Karpas-422 (cell line): ENCODE measurements around the gene DEDD. TPM values are rescaled to one million over a fixed set of nuclear protein-coding genes. Genes with fewer than 3 reads are reported as not detected.
A peak's percentile ranks its signal among the peaks of the same experiment; 100 is the strongest.

Source experiments
- DNase-seq: peaks from one replicate; pipeline ENCODE4 v3.0.0-alpha.2; 2015
- H2AFZ ChIP-seq: fragments of 200-600 bp; sonication (generic); 2 replicates; pipeline ENCODE4 v1.6.1; 2014; ENCODE audit warnings: antibody characterized with exemption, low read length, mixed read lengths
- H3K27ac ChIP-seq: fragments of 200-600 bp; sonication (generic); 2 replicates; pipeline ENCODE4 v1.5.1; 2014; ENCODE audit warnings: mild to moderate bottlenecking, low read length, moderate library complexity
- H3K27me3 ChIP-seq: fragments of 200-600 bp; sonication (generic); 2 replicates; pipeline ENCODE4 v1.6.1; 2014; ENCODE audit warnings: low read length, mixed read lengths
- H3K36me3 ChIP-seq: fragments of 200-600 bp; sonication (generic); 2 replicates; pipeline ENCODE4 v1.6.1; 2014; ENCODE audit warnings: low read length, mixed read lengths; ENCODE audit not compliant: insufficient read depth
- H3K4me1 ChIP-seq: fragments of 200-600 bp; sonication (generic); 2 replicates; pipeline ENCODE4 v1.6.1; 2014; ENCODE audit warnings: mild to moderate bottlenecking, low read length, mixed read lengths
- H3K4me2 ChIP-seq: fragments of 200-600 bp; sonication (generic); 2 replicates; pipeline ENCODE4 v1.6.1; 2014; ENCODE audit warnings: low read length, low read depth, mild to moderate bottlenecking; ENCODE audit not compliant: poor library complexity, severe bottlenecking
- H3K4me3 ChIP-seq: fragments of 200-600 bp; sonication (generic); 2 replicates; pipeline ENCODE4 v1.5.1; 2014; ENCODE audit warnings: mild to moderate bottlenecking, antibody characterized with exemption, low read length, mixed read lengths
- H3K79me2 ChIP-seq: fragments of 200-600 bp; sonication (generic); 2 replicates; pipeline ENCODE4 v1.6.1; 2014; ENCODE audit warnings: mild to moderate bottlenecking, low read length, mixed read lengths
- H3K9ac ChIP-seq: fragments of 200-600 bp; sonication (generic); 2 replicates; pipeline ENCODE4 v1.6.0; 2014; ENCODE audit warnings: low read length
- H3K9me2 ChIP-seq: fragments of 200-600 bp; sonication (generic), shearing (Covaris generic); replicated peaks from 2 replicates; pipeline ENCODE4 v1.6.0; 2014; ENCODE audit warnings: mild to moderate bottlenecking, low read length, moderate library complexity; ENCODE audit not compliant: insufficient read depth
- H3K9me3 ChIP-seq: fragments of 300-700, 200-600 bp; sonication (generic); 2 replicates; pipeline ENCODE4 v1.6.1; 2014; ENCODE audit warnings: low read length, mixed read lengths
- H4K20me1 ChIP-seq: fragments of 200-600 bp; sonication (generic); 2 replicates; pipeline ENCODE4 v1.6.1; 2014; ENCODE audit warnings: mild to moderate bottlenecking, antibody characterized with exemption, low read length, low read depth; ENCODE audit not compliant: insufficient read depth
- total RNA-seq: library from RNA; depleted of rRNA; stranded (reverse); fragments of >200 nt; shearing (Covaris generic); gene quantifications from 2 replicates; pipeline ENCODE4 v1.2.3, GENCODE V29; 2014; ENCODE audit warnings: low replicate concordance

Gene DEDD
- total RNA-seq, 1 experiment from 2014 or later: 25.6 TPM

DNA sequence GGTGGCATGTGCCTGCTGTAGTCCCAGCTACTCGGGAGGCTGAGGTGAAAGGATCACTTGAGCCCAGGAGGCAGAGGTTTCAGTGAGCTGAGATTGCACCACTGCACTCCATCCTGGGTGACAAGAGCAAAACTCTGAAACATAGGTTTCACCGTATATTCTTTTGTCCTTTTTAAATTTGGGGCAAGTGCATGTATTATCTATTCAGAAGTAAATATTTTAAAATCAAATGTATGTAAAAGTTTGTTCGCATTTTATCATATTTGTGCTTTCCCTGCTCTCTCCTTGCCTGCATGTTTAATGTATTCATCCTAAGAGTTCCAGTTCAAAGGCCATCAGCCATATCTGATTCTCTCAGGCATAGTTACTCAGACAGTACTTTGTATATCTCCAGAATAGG, 13.4 kb upstream of the DEDD start:
- Histone ChIP-seq H3K4me1 (no peaks in the 10 kb centered on the region), H3K79me2 (no peaks in the 10 kb centered on the region), H2AFZ (no peak overlapping the region), H4K20me1 (no peaks in the 10 kb centered on the region), H3K36me3 (no peaks in the 10 kb centered on the region), H3K9me2 (no peaks in the 10 kb centered on the region), H3K27me3 (no peaks in the 10 kb centered on the region), H3K9ac (no peak overlapping the region), H3K9me3 (no peaks in the 10 kb centered on the region), H3K27ac (no peak overlapping the region), H3K4me2 (no peak overlapping the region), H3K4me3 (no peak overlapping the region)
- DNase-seq: no peak

GRCh38 chr1:161140755-161141400, 8.4 kb upstream of the DEDD start:
- Histone ChIP-seq H3K4me2 (no peak overlapping the region), H3K27ac (no peak overlapping the region), H3K9me3 (no peaks in the 10 kb centered on the region), H3K4me1 (no peaks in the 10 kb centered on the region; the same call in 1 of the 2 replicates), H3K36me3 (no peaks in the 10 kb centered on the region), H2AFZ (no peak overlapping the region), H4K20me1 (no peaks in the 10 kb centered on the region), H3K9ac (no peak overlapping the region), H3K27me3 (no peaks in the 10 kb centered on the region), H3K79me2 (no peaks in the 10 kb centered on the region), H3K4me3 (no peak overlapping the region), H3K9me2 (no peaks in the 10 kb centered on the region)
- no peak for DNase-seq

DNA sequence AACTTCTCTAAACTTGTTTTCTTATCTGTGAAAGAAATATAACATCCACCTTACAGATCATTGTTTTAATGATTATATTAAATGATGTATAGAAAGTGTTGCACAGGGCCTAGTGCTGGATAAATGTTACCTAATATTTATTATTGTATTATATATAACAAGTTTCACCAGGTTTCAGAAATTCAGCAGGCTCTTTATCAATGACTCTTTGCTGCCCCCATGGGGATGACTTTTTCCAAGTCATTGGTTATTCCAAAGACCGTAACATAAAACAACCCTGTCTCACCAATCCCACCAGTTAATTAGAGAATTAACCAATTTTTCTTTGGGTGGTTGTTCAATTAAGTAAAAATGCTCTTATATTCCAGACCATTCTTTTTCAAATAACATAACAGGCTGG, 7.3 kb upstream of the DEDD start:
- Histone ChIP-seq H3K4me1 (no peaks in the 10 kb centered on the region; the same call in 1 of the 2 replicates), H3K36me3 (no peaks in the 10 kb centered on the region), H3K27ac (no peak overlapping the region), H2AFZ (no peak overlapping the region), H3K9me3 (no peaks in the 10 kb centered on the region), H3K9me2 (no peaks in the 10 kb centered on the region), H4K20me1 (no peaks in the 10 kb centered on the region), H3K4me3 (no peak overlapping the region), H3K27me3 (no peaks in the 10 kb centered on the region), H3K79me2 (0 out of 2 replicates have a peak, but pooled peaks cover 3% of the 10 kb centered on the region), H3K4me2 (no peak overlapping the region), H3K9ac (no peak overlapping the region)
- DNase-seq: peak; percentile 59

- Histone ChIP-seq H3K79me2 (peaks cover 12% of the 10 kb centered on the region), H2AFZ (no peak overlapping the region), H3K4me3 (no peak overlapping the region), H3K9ac (no peak overlapping the region), H3K27me3 (no peaks in the 10 kb centered on the region), H3K36me3 (no peaks in the 10 kb centered on the region), H3K9me2 (no peaks in the 10 kb centered on the region), H3K4me2 (no peak overlapping the region), H4K20me1 (no peaks in the 10 kb centered on the region), H3K27ac (no peak overlapping the region), H3K9me3 (no peaks in the 10 kb centered on the region), H3K4me1 (peaks cover 6% of the 10 kb centered on the region)
- DNase-seq: no peak
Observed at GRCh38 chr1:161138431-161138830, 6.0 kb upstream of the DEDD start.

DNA sequence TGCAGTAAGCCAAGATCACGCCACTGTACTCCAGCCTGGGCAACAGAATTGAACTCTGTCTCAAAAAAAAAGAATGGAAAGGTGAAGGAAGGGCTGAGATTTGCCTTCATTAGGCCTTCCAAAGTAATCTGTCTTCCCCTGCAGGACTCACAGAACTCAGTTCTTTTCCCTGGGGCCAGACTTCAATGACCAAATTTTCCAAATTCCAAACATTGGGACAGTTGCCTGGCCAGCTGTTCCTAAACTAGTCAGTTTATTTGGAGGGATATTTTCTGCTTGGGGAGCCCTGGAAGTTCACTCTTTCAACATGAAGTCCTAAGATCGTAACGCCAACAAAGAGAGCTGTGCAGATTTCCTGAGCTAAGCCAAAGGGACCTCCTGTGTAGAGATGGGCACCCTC, 5.4 kb upstream of the DEDD start:
- Histone ChIP-seq H4K20me1 (no peaks in the 10 kb centered on the region), H3K9ac (no peak overlapping the region), H3K79me2 (peaks cover 18% of the 10 kb centered on the region), H3K4me2 (no peak overlapping the region), H3K27ac (no peak overlapping the region), H3K4me1 (peaks cover 10% of the 10 kb centered on the region), H3K36me3 (no peaks in the 10 kb centered on the region), H2AFZ (no peak overlapping the region), H3K9me2 (no peaks in the 10 kb centered on the region), H3K4me3 (no peak overlapping the region), H3K9me3 (no peaks in the 10 kb centered on the region), H3K27me3 (no peaks in the 10 kb centered on the region)
- DNase-seq: no peak

- peaks cover 30% of the 10 kb centered on the region for H3K4me1 ChIP-seq
- peaks cover 8% of the 10 kb centered on the region for H3K36me3 ChIP-seq
- no peaks in the 10 kb centered on the region for H4K20me1 ChIP-seq
- H3K9me2 ChIP-seq: no peaks in the 10 kb centered on the region
- H3K4me3 ChIP-seq: peak overlapping the region; percentile 90
- no peak for DNase-seq
- H3K4me2 ChIP-seq: peak overlapping the region; percentile 89
- H2AFZ ChIP-seq: peak overlapping the region; percentile 80
- no peaks in the 10 kb centered on the region for H3K9me3 ChIP-seq
- peak overlapping the region; percentile 87 for H3K9ac ChIP-seq
- H3K27me3 ChIP-seq: no peaks in the 10 kb centered on the region
- H3K27ac ChIP-seq: peak overlapping the region; percentile 72
- peaks cover 59% of the 10 kb centered on the region for H3K79me2 ChIP-seq
Observed at GRCh38 chr1:161133220-161133740, 813 bp upstream of the DEDD start.

DNA sequence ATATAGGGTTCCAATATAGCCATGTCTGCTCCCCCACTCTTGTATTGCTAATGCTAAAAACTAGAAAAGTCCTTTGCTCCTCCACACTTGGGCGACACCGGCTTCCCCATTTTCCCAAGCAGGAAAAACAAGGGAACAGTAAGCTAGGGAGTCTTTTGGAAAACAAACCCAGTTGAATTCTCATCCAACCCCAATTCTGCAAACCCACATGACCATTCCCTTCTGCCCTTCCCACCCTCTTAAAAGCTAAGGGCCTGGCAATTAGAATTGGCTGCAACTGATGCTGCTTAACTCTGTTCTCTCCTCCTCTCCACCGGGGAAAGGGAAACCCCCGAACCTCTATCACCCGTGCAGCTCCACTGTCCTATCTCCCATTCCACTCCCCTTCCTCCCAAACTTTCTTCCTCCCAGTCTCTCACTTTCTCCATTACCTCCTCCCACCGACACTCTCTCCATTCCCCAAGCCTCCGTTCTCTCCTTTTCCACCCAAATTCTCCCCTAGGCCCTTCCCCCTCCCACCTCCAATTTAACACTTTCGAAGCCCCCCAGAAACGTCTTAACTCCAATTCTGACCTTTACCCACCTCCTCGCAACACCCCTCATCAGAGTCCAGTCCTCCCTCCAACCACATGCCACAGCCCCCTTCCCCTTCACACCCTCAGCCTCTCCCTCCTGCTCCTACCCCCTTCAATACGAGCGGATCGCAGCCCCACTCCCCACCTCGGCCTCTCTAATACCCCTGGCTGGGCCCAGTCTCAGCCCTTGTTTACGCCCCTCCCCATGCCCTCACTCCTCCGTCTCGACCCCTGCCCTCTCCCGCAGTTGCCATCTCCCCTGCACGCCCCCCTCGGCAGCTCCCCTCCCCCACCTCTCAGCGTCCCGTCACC, 701 bp downstream of the DEDD start:
- H3K9ac ChIP-seq: peak overlapping the region; percentile 87
- H3K79me2 ChIP-seq: peaks cover 72% of the 10 kb centered on the region
- H3K27me3 ChIP-seq: no peaks in the 10 kb centered on the region
- peaks cover 21% of the 10 kb centered on the region for H3K36me3 ChIP-seq
- H3K4me1 ChIP-seq: peaks cover 34% of the 10 kb centered on the region
- H3K9me2 ChIP-seq: no peaks in the 10 kb centered on the region
- H3K4me2 ChIP-seq: peak overlapping the region; percentile 89
- peak; percentile 61 for DNase-seq
- H3K27ac ChIP-seq: peak overlapping the region; percentile 72
- H2AFZ ChIP-seq: no peak overlapping the region
- H4K20me1 ChIP-seq: no peaks in the 10 kb centered on the region
- no peaks in the 10 kb centered on the region for H3K9me3 ChIP-seq
- H3K4me3 ChIP-seq: peak overlapping the region; percentile 90

- Histone ChIP-seq H3K4me3 (no peak overlapping the region), H3K27me3 (no peaks in the 10 kb centered on the region), H4K20me1 (no peaks in the 10 kb centered on the region), H2AFZ (no peak overlapping the region), H3K9me3 (no peaks in the 10 kb centered on the region), H3K9me2 (no peaks in the 10 kb centered on the region), H3K79me2 (peaks cover 81% of the 10 kb centered on the region), H3K9ac (no peak overlapping the region), H3K4me1 (peaks cover 34% of the 10 kb centered on the region), H3K4me2 (peak overlapping the region; percentile 89), H3K27ac (no peak overlapping the region), H3K36me3 (peaks cover 28% of the 10 kb centered on the region)
- no peak for DNase-seq
Observed at GRCh38 chr1:161130266-161130665, 2.2 kb downstream of the DEDD start.
